Measurements from ENCODE around the gene MED16.

- TF ChIP-seq, protein P1, sequence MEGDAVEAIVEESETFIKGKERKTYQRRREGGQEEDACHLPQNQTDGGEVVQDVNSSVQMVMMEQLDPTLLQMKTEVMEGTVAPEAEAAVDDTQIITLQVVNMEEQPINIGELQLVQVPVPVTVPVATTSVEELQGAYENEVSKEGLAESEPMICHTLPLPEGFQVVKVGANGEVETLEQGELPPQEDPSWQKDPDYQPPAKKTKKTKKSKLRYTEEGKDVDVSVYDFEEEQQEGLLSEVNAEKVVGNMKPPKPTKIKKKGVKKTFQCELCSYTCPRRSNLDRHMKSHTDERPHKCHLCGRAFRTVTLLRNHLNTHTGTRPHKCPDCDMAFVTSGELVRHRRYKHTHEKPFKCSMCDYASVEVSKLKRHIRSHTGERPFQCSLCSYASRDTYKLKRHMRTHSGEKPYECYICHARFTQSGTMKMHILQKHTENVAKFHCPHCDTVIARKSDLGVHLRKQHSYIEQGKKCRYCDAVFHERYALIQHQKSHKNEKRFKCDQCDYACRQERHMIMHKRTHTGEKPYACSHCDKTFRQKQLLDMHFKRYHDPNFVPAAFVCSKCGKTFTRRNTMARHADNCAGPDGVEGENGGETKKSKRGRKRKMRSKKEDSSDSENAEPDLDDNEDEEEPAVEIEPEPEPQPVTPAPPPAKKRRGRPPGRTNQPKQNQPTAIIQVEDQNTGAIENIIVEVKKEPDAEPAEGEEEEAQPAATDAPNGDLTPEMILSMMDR (IDR thresholded peaks at IDR 0.05), result no peak
- TF ChIP-seq POLR2A (IDR thresholded peaks at IDR 0.05; ENCODE audit: low read depth), result no peak
These were observed 14.3 kb upstream of the MED16 start for GRCh38 chr19:907183-907853.
